GM19328 (cell line): ENCODE data around the gene CD44.
A peak's percentile ranks its signal among the peaks of the same experiment; 100 is the strongest.

Source experiments
- ATAC-seq: cut with Tn5 transposase; IDR thresholded peaks from one replicate; pipeline ENCODE4 v1.9.1; 2021; ENCODE audit warnings: mild to moderate bottlenecking, moderate library complexity; ENCODE audit not compliant: unreplicated experiment

Gene CD44

DNA sequence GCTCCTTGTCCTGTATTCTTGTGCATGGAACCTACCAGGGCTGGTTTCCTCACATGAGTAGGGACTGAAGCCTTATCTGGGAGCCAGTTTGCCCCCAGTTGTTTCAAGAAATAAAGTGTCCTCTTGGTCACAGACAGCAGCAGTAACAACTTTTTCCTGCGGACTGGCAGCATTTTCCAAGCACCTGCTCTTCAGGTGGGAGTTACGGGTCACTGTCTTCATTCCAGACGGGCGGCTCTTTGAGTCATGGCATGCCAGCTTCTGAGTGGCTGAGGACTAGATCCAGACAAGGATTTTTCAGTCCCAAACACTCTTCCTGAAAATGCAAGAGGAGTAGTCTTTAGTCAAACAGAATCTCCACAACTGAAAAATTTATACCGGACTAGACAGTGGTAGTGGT is 2.7 kb upstream of the CD44 start:
- ATAC-seq = no peak

DNA sequence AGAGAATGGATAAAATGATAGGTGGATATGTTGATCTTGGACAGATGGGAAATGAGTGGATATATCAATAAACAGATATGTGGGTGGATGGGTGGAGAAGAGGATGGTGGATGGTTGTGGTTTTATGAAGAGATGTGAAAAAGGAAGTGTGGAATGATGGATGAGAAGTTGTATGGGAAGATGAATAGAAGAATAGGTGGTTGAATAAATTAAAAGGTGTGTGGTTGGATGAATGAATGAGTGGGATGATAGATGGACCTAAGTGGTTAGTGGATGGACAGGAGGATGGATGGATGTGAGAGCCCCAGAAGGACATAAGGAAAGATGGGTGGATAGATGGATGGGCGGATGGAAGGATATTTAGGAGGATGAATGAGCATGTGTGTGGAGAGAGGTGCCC is 913 bp upstream of the CD44 start:
- no peak for ATAC-seq

DNA sequence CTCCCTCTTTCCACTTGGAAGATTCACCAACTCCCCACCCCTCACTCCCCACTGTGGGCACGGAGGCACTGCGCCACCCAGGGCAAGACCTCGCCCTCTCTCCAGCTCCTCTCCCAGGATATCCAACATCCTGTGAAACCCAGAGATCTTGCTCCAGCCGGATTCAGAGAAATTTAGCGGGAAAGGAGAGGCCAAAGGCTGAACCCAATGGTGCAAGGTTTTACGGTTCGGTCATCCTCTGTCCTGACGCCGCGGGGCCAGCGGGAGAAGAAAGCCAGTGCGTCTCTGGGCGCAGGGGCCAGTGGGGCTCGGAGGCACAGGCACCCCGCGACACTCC is 397 bp upstream of the CD44 start:
- no peak for ATAC-seq

DNA sequence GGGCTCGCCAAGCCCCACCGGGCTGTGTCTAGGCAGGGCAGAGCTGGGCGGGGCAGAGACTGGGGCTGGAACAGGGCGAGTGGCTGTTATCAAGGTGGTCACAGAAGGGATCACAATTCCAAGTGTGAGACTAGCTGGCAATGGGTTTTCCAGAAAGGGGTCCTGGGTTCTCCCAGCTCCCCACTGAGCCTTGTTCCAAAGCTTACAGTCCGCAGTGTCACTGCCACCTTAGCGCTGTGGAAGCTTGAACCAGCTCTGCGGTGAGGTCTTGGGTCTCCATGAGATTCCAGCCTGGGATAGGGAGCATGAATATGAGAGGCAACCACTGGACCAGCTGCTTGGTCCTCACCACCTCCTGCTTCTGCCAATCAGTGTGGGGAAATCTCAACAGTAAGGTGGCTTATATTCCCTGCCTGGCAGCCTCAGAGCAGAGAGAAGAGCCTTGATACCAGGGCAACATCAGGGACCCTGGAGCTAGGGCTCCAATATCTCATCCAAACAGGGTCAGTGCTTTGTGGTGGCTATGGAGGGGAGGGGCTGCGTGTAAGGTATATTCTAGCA is 831 bp downstream of the CD44 start:
- no peak for ATAC-seq

DNA sequence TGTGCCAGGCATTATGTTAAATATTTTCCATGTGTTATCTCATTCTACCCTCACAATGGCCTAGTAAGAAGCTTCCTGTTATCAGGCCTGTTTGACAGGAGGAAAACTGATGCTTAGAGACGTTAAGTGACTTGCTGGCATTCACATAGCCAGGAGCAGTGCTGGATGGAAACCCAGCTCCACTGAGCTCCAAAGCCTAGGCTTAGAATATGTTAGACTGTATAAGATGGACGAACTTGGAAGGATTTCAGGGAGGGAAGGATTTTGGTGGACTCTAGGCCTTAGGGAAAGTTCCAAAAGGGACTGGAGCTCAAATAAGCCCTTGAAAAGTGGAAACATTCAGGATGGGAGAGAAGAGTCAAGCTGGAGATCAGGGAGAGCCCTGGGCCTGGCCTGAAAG is 2.1 kb downstream of the CD44 start:
- no peak for ATAC-seq

DNA sequence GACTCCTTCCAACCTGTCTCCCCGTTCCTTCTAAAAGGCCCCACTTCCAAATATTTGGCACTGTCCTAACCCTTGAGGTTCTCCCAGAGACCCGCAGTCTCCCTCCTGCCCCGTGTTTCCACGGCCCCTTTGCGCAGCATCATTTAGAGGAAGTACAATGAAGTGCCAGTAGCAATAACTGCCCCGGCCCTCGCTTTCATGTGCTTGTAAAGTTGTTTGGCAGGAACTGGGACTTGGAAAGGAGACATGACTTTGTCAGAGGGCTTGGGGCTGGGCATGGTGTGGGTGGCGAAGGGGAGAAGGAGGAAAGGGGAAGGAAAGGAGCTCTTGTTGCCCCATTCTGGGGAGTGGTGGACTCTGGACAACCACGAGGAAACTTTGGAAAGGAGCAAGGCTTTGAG is 2.6 kb downstream of the CD44 start:
- no peak for ATAC-seq

DNA sequence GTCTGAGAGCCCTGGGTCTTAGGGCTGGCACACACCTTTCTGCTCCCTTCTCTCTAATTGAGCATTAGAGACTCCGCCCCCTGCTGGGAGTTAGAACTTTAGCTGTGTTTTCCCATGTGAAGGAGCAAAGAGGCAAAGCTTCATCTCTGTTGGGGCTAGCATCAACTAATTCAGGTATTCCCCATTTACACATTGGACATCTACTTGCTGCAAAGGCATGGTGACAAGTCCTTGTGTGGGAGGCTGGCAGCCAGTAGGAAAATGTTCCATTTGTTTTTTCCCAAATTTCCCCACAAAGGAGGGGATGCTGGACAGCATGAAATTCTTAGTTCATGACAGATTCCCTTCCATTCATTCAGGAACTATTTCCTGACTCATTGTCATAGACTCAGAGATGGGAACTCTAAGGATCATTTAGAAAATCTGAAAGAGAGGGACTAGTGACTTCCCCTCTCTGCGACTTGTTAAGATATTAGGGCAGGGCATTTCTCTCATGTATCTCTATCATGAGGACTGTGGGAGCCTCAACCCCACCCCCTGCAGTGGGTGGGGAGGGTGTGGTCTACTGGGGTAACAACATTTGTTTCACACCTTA is 3.6 kb downstream of the CD44 start:
- no peak for ATAC-seq

DNA sequence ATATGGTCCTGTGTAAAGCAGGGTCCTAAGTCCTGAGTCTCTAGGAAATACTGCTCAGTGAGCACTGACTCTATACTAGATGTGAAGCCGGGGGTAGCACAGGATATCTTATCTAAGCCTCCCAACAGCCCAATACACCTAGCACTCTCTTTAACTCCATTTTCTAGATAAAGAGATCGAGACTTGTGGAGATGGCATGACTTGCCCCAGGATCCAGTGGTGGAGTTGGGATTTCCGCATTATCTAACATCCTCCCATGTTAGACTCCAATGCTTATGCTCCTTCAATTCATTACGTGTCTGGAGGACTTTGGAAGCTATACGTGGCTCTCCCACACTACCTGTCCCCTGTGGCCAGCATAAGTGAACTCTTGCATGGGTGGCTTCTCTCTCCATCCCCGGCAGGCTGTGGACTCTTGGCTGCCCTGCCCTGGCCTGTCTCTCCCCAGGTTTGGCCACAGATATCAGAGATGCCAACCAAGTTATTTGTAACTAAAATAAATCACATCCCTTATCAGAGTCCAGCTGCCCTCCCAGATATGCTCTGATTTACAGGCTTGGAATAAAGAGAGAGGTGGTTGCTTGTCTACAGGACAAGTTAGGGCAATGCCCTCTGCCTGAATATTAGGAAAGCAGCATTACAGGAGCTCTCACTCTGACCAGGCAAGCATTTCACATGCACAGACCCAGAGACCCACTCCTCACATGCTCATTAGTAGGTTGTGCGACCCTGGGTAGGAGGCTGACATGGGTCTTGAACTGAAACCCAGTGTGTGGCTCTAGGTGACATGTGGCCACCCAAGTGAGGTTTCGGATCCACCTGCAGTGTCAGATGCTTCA is 4.5 kb downstream of the CD44 start:
- ATAC-seq = no peak

DNA sequence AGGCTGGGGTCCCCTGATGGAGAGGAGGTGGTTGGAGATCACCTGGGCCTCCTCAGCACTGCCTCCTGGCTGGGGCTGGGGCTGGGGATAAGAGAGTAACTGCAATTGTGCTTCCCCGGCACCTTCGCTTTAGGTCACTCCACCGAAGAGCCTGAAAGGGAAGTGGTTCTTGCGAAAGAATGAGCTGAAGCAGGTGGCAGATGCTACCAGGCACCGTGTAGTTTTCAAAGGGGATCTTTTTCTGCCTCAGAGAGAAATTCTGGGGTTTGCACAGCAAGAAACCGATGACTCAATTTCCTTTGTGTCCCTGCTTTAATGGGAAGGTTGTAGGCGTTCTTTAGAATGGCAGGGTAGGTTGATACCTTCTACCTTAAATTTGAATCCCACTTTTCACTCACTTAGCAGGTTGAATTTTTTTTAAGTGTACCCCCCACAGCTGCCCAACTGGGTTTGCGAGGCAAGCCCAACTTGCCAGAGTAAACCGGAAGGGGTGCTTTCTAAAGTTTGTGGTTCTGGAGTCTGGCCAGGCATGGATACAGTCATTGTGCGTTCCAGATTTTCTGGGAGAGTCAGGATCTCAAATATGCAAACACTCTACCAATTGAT is 5.3 kb downstream of the CD44 start:
- ATAC-seq = peak; percentile 39

DNA sequence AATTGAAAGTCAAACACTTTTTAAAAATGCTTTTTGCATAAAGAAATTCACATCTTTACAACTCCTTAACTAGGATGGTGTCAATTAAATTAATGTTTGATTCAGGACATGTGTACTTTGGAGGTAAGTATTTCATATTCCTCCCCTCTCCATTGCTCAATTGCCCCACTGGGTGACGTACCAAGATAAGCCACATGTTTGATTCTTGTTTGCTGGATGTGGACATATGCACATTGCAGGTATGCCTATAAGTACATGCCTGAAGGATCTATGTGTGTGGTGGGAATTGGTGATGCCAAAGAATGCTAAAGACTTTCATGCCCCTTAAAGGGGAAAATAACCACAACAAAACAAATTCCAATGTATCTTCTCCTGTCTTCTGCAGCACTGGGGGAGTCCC is 5.8 kb downstream of the CD44 start:
- ATAC-seq = no peak

DNA sequence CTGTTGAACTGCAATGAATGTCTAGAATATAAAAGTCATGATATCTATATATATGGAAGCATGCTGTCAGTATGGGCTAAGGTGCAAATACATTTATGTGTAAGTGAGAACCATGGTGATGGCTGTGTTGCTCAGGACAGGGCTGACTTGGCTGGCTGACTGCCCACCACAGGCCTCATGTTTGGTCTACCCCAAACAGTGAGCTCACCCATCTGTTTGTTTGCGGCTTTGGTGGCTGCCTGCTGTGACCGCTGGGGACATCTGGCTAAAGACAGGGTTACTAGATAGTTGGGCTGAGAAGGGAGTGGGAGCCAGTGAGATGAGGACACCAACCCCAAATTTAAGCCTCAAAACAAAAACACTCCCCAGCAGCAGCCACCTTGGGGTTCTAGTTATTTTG is 6.3 kb downstream of the CD44 start:
- ATAC-seq = no peak

DNA sequence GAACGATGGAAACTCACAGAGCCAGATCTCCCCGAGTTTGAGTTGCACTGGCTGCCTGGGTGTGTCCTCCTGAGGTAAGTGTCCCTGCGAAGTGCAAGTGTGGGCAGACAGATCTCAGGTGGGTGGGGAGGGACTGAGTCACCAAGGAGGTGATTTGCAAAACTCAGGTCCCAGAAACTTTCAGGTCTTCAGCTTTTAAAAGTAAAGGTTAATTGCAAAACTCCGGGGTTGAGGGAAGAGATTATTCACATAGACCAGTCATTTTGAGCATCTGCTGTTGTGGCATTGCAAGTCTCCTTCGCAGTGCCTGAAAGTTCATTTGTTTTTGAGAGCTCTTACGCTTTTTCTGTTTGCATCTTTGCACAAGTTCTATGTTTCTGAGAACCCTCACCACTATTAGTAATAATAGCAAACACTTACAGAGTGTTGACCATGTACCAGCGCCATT is 7.1 kb downstream of the CD44 start:
- ATAC-seq = no peak

DNA sequence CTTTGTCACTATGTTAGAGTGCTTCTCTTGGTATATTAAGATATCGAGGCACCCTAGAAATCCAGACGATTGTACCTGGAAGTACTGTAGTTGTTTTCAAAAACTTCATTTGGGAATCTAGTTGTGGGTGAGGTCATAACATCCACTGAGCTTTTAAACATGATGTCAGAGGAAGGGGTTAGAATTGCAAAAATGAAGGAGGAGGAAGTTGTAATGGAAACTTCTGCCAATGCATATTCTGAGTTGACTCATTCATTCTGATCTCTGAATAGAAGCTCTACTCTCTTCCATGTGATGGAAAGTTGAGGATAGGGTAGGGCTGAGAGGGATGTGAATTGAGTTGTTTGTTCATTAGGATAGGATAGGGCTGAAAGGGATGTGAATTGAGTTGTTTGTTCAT is 7.7 kb downstream of the CD44 start:
- no peak for ATAC-seq

DNA sequence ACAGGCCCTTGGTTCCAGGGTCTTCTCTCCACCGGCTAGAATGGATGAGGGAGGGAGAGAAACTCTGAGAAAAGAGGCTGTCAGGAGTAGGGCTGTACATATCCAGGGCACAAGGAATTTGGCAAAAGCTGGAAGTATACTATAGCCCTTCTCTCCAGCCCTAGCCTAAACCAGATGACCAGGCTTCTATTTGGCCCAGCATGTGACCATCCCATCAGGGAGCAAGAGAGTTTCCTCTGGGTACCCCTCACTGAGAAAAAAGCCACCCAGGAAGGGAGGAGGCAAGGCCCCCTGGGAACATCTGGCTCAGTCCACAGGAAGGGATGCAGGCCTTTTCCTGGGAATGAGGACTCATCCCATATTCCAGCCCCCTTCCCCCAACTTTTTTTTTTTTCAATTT is 8.3 kb downstream of the CD44 start:
- no peak for ATAC-seq

DNA sequence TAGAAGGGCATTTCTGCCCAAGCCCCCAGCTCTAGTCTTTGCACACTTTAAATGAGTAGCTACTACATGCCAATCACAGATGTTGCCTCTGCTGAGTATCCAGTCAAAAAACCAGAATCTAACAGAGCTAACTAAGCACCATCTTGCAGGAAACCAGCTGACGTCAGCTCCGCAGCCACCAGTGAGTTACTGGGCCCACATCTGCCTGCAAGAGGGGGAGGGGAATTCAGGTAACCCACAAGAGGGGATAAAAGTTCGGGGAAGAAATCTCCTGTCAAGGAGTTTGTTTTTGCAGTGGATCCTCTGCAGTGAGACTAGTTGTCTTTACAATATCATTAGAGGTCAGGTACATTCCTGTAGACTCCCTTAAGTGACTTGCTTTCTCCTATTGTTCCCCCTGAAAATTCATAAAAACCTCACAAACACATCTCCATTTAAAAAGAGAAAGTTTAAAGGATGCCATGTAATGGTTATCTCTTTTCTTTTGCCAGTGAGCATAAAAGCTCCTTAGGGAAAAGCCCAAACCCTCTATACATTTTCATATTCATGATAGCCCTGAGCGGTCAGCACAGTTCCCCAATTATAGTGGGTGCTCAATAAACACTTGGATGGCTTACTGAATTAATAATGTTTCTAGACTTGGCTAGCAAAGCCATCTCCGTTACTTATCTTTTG is 9.3 kb downstream of the CD44 start:
- ATAC-seq = no peak

DNA sequence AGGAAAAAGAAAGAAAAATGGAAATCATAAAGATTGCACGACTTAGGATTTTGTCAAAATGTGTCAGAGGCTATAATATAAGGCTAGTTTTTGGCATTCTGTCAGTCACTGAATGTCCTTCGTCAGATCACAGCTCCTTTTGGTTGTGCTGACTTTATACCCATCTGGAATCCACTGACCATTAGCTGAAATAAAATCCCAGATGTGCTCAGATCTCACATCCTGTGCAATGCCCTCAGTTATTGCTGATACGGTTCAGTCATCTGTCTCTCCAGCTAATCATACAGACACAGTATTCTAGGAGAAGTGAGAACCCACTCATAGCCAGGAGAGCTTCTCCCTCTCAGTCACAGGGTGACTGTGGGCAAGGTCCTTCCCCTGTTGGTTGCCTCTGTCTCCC is 11.5 kb downstream of the CD44 start:
- ATAC-seq = no peak

DNA sequence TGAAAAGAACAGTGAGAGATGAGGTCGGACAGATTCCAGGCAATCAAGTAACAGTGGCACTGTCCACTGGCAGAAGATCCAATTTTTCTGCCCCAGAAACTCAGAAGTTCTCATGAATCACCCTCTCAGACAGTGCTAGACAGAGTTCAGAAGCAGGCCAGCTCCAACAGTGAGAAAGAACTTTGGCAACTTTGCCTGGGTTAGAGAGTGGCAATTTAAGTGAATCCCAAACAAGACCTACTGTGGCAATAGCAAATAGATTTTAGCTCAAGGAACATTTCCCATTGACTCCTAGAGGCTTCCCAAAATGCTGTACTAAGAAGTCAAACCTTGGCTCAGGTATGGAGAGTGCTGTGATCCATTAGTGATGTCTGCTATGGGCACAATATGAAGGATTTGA is 12.3 kb downstream of the CD44 start:
- ATAC-seq = no peak

DNA sequence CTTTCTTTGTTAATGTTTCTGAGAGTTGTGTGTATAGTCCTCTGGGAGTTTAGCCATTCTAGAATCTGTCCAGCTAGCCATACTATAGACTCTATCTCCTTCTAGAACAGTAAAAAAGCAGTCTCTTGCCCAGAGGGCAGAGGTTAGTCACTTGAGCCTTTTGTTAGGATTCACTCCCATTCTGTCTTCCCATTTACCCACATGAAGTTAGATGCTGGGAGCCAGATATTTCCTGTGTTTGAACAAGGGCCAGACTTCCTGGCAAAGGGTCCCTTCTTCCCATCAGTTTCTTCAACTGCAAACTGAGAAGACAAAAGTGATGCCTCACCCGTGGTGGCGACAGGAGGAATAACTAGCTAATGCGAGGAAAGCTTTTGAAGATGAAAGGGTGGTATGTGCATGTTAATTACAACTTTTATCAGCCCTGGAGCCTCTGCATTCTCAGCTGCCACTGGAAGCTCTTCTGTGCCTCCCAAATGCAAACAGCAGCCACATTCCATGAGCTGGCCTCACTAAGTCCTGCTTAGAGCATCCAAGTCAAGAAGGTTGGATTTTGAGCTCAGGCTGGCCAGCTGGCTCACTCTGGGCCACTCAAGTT is 12.8 kb downstream of the CD44 start:
- ATAC-seq = no peak

DNA sequence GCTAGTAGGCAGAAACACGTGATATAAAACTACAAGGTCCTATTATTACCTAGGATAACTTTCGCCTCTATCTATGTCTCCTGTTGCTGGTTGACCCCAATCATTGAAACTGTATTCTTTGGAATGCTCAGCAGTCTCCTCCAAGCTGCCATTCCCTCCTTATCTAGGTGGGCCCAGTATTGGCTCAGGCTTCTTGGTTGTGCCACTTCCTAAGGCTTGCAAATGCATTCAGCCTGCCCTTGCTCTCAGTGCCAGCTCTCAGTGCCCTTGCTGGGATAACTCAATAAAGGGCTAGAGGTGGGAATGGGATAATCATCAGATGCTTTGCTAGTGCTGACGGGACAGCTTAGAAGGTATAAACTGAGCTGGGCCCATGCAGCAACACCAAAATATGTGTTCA is 13.6 kb downstream of the CD44 start:
- ATAC-seq = no peak

DNA sequence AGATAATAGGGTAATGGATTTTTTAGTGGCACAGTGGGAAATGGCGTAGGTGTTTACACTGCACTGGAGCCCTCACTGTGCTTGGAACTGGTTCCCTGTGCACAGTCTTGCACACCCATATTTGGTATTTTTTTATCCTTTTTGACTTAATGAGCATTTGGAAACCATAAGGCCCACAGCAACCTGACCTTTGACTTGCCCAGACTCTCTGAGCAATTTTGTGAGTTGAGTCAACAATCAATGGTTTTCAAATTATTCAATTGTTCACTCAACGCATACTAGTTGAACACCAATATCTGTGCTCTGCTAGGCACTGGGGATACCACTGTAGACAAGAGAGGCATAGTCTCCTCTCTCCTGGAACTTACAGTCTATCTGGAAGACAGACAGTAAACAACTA is 14.3 kb downstream of the CD44 start:
- ATAC-seq = no peak

DNA sequence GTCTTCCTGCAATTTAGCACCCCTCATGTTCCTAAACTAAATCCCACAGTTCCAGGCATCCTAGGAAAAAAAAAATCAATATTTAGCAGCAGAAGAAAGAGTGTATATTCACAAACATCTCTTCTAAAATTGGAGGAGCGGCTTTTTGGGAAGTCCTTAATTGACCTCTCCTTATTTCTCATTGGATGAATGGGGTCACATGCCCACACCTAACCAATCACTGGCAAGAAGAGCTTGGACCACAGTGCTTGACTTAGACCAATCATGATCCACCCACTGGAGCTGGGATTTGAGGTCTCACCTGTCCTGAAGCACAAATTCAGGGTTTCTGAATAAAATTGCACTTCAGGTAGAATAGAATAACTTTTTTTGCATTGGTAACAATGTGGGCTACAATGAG is 16.0 kb downstream of the CD44 start:
- no peak for ATAC-seq
